GM21528 (cell line): ENCODE data around the gene ATP6V1A.

Experiments
- ATAC-seq: cut with Tn5 transposase; IDR thresholded peaks from one replicate; pipeline ENCODE4 v1.9.1; 2021; ENCODE audit warnings: mild to moderate bottlenecking, moderate library complexity; ENCODE audit not compliant: unreplicated experiment, low FRiP score

Gene ATP6V1A

GRCh38 chr3:113745756-113746547 lies 883 bp upstream of the ATP6V1A start, which contains the start of gene NAA50:
NAA50 (minus strand) TSS chr3:113746249; CDS start chr3:113745949, 300 bp downstream.
- ATAC-seq = peak; percentile 56

- peak; percentile 10 for ATAC-seq
These were observed 630 bp downstream of the ATP6V1A start for GRCh38 chr3:113747283-113748046.

DNA sequence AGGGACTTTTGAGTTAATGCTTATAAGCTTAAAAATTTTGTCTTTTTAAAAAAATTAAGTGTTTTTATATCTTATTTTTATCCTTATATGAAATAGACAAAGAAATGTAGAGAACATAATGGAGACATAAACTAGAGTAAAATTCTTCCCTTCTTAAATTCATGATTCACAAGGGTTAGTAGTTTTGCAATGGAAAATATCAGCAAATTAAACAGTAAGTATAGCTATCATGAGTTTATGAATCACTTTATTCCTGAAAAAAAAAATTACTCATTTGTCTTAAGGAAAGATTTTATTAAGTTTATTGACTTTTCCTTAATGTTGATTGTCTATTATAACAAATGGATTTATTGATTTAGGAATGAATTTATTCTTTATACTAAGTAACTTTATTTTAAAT lies 4.3 kb downstream of the ATP6V1A start:
- ATAC-seq = no peak

GRCh38 chr3:113753376-113753985 lies 6.6 kb downstream of the ATP6V1A start:
- no peak for ATAC-seq

DNA sequence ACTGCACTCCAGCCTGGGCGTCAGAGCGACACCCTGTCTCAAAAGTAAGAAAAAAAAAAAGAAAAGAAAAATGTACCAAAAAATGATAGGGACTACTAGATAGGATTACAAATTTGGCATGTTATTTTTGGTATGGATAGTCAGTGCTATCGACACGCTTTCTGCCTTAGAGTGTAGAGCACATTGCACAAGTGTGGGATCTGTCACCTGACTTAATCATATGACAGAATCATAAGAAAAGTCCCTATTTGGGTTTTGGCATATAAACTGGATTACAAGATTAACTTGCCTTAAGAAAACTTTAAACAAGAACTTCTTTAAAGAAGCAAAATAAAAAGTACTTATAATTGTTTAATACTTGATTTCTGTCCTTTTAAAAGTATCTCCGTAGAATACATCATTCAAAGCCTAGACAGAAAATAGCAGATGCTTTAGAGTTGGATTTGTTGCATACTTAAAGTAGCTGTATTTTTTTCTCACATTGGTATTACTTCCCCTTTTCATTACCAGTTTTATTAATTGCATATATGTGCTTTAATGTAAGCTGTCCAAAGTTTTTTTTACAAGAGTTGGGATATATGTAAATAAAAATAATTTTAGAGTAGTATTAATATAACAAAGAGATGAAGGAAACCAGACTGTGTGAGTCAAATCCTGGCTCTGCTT lies 7.8 kb downstream of the ATP6V1A start:
- no peak for ATAC-seq

DNA sequence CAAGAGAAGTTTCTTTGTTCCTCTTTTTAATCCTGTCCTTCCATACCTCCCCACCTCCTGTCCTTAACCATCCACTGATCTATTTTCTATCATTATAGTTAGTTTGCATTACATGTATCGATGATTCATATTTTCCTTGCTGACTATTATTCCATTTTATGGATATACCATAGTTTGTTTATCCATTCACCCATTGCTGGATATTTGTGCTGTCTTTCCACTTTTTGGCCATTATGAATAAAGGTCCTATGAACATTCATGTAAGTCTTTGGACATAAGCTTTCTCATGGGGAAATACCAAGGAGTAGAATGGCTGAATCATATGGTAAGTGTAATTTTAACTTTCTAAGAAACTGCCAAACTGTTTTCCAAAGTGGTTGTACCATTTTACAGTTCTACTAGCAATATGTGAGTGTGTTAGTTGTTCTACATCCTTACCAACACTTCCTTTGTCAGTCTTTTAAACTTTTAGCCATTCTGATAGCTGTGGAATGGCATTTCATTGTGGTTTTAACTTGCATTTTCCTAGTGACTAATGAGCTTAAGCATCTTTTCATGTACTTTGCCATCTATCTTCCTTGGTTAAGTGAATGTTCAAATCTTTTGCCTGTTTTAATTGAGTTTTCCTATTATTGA lies 11.7 kb downstream of the ATP6V1A start:
- ATAC-seq = no peak

DNA sequence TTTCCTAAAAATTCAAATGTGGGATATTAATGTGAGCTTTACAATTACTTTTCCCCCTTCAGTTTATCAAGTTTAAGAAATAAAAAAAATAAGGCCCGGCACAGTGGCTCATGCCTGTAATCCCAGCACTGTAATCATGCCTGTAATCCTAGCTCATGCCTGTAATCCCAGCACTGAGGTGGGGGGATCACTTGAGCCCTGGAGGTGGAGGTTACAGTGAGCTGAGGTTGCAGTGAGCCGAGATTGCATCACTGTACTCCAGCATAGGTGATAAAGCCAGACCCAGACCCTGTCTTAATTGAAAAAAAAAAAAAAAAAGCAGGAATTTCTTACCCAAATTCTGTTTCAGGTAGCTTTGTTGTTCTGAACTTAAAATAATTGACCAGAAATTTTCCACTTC lies 17.9 kb downstream of the ATP6V1A start:
- ATAC-seq = no peak

DNA sequence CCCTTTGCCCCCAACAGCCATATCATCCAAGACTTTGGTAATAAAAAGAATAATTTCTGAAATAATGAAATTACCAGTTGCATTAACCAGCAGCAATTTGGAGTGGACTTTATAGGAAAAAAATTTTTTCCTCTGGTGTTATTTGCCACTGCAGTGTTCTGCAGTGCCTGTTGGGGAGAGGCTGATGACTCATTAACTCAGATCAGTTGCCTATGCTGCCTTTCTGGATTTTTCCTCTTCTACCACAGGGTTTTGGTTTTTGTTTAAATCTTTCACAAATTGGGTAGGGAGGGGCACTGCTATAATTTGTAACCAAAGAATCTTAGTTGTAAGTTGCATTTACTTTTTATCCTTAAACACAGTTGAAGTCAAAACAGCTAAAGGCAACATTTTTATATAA lies 22.7 kb downstream of the ATP6V1A start:
- no peak for ATAC-seq

DNA sequence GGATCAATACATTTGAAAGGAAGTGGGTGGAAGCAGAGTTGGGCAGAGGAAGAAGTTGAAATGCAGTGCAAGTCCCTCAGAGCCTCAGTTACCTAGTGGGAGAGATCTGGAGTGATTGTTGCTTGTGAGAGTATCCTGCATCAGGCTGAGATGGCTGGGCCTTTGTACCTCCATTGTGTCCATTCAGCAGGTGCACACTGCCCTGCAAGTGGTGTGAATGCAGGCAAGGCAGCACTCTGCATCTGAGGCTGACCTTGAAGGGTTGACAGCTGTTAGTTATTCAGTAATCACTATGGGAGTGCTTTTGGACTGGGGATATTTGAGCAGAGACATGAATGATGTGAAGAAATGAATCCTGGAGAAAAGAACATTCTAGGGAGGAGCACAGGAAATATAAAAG lies 25.2 kb downstream of the ATP6V1A start:
- no peak for ATAC-seq

DNA sequence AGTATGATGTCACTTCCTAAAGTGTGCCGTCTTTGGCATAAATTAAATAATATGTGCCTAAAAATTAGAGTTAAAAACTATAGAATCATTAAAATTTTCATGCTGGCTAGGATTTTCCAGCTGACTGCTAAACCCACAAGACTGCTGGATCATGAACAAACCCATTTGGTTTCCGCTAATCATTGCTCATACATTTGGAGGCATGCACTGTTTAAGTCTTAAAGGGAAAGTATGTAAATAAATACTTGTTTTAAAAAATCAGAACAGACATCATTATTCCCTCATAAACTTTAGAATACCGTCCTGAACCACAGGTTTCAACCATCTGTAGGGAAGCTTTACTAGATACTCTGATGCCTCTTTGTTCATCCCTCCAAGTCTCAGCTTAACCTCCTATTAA lies 26.5 kb downstream of the ATP6V1A start:
- no peak for ATAC-seq

- ATAC-seq = no peak
These were observed 28.7 kb downstream of the ATP6V1A start for GRCh38 chr3:113775516-113775915.

DNA sequence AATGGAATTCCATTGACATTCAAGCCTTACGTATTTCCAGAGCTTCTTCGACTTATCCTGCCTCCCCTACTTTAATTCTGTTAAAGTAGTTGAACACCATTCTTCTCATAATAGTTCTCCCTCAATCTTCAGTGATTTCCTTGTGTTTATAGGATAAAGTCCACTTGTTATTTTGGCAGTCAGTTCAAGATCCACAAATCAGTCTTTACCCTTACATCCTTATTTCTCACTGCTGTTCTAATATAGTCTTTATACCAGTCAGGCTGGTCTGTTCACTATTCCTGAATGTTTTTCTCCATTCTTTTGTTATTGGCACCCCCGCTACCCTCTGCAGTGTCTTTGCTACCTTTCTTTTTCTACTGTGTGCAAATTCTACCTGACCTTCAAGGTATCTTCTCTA lies 29.7 kb downstream of the ATP6V1A start:
- ATAC-seq = no peak

- ATAC-seq = no peak
These were observed 36.6 kb downstream of the ATP6V1A start for GRCh38 chr3:113783463-113783862.

GRCh38 chr3:113783980-113784379 lies 37.1 kb downstream of the ATP6V1A start:
- no peak for ATAC-seq

DNA sequence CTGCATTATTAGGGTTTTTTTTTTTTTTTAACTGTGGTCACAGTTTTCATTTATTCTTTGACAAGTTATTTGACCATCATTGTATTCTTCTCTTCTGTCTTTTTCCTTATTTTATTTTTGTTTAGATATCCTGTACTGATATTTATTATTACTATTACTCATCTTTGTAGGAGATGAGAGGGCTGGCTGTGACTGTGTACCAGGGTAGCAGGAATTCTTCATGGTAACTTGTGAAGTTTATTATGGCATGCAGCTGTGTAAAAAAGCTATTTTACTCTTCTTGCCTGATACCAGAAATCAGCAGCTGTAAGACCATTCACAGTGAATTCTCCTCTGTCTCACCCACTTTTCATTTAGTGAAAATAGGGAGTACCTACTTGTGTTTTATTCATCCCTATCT lies 44.5 kb downstream of the ATP6V1A start:
- no peak for ATAC-seq

DNA sequence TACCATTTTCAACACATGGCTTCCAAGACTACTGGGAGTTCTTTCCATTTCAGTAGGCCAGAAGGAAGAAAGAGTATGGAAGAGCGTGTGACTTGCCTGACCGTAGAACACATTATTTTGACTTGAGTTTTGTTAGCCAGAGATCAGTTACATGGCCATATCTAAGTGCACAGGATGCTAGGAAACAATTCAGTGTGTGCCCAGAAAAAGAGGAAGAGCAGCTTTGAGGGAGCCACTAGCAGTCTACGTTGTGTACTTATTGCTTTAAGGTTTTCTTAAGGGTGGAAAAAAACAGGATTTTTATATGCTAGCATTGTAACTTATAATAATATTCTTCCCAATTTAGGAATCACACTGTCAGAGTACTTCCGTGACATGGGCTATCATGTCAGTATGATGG lies 47.7 kb downstream of the ATP6V1A start:
- ATAC-seq = no peak

GRCh38 chr3:113795693-113796092 lies 48.9 kb downstream of the ATP6V1A start:
- no peak for ATAC-seq

DNA sequence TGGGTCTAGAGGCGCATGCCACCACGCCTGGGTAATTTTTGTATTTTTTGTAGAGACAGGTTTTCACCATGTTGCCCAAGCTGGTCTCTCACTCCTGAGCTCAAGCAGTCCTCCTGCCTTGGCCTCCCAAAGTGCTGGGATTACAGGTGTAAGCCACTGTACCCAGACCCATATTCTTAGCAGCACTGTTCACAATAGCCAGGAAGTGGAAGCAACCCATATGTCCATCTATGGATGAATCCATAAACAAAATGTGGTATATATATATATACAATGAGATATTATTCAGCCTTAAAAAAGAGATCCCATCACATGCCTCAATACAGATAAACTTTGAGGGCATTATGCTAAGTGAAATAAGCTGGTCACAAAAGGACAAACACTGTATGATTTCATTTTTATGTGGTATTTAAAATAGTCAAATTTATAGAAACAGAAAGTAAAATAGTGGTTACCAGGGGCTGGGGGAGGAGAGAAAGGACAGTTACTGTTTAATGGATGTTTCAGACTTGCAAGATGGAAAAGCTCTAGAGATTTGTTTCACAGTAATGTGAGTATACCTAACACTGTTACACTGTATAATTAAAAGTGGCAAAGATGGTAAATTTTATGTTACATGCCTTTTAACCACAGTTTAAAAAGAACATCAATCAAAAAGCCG lies 56.1 kb downstream of the ATP6V1A start:
- ATAC-seq = no peak

- ATAC-seq = no peak
These were observed 57.8 kb downstream of the ATP6V1A start for GRCh38 chr3:113804661-113805060.

- ATAC-seq = no peak
These were observed 58.4 kb downstream of the ATP6V1A start for GRCh38 chr3:113805249-113805648.
